IPS-11a (cell line): ENCODE measurements around the gene UBTD1.
"Not testable (repeated sequence)": the region's sequence is repeated elsewhere in the genome, so short reads cannot be mapped to it uniquely, and the experiment has no call there.

Experiments
- H3K4me3 ChIP-seq: one replicate; pipeline ENCODE4 v1.5.1; 2013; ENCODE audit warnings: low read depth, low read length, control low read depth

Gene UBTD1

GRCh38 chr10:97537186-97537869 lies 38.6 kb downstream of the UBTD1 start:
- H3K4me3 ChIP-seq: no peak overlapping the region

- H3K4me3 ChIP-seq: no peak overlapping the region
These were observed 39.7 kb downstream of the UBTD1 start for GRCh38 chr10:97538411-97538810.

GRCh38 chr10:97538839-97539238 lies 40.1 kb downstream of the UBTD1 start:
- H3K4me3 ChIP-seq: no peak overlapping the region

- H3K4me3 ChIP-seq: no peak overlapping the region
These were observed 40.9 kb downstream of the UBTD1 start for GRCh38 chr10:97539523-97540200.

GRCh38 chr10:97540669-97541500 lies 42.2 kb downstream of the UBTD1 start:
- no peak overlapping the region for H3K4me3 ChIP-seq

GRCh38 chr10:97542169-97543024 lies 43.7 kb downstream of the UBTD1 start:
- no peak overlapping the region for H3K4me3 ChIP-seq

GRCh38 chr10:97543025-97543546 lies 44.4 kb downstream of the UBTD1 start:
- H3K4me3 ChIP-seq: no peak overlapping the region

- no peak overlapping the region for H3K4me3 ChIP-seq
These were observed 47.9 kb downstream of the UBTD1 start for GRCh38 chr10:97546456-97547270.

GRCh38 chr10:97547271-97547600 lies 48.5 kb downstream of the UBTD1 start:
- no peak overlapping the region for H3K4me3 ChIP-seq

- H3K4me3 ChIP-seq: no peak overlapping the region
These were observed 49.2 kb downstream of the UBTD1 start for GRCh38 chr10:97547962-97548361.

GRCh38 chr10:97548828-97549455 lies 50.2 kb downstream of the UBTD1 start:
- H3K4me3 ChIP-seq: no peak overlapping the region

GRCh38 chr10:97549587-97550322 lies 51.0 kb downstream of the UBTD1 start:
- no peak overlapping the region for H3K4me3 ChIP-seq

- H3K4me3 ChIP-seq: no peak overlapping the region
These were observed 51.8 kb downstream of the UBTD1 start for GRCh38 chr10:97550336-97551149.

GRCh38 chr10:97551271-97551670 lies 52.5 kb downstream of the UBTD1 start:
- no peak overlapping the region for H3K4me3 ChIP-seq

GRCh38 chr10:97553575-97554031 lies 54.9 kb downstream of the UBTD1 start:
- no peak overlapping the region for H3K4me3 ChIP-seq

- H3K4me3 ChIP-seq: not testable (repeated sequence)
These were observed 55.6 kb downstream of the UBTD1 start for GRCh38 chr10:97554336-97554735.

- not testable (repeated sequence) for H3K4me3 ChIP-seq
These were observed 56.8 kb downstream of the UBTD1 start for GRCh38 chr10:97555541-97555940.
